H1 (cell line): ENCODE data around the gene STAM. TPM values are rescaled to one million over a fixed set of nuclear protein-coding genes. Genes with fewer than 3 reads are reported as not detected.

Experiments used
- CBX5 ChIP-seq: fragments of 300-800, 300-1000 bp; sonication (generic); IDR thresholded peaks from 2 replicates; pipeline ENCODE4 v1.7.1; 2016; ENCODE audit warnings: antibody characterized with exemption, low read length, low read depth
- CREB1 ChIP-seq: IDR thresholded peaks from 2 replicates; pipeline ENCODE4 v1.6.1; 2012; ENCODE audit warnings: inconsistent platforms
- JUND ChIP-seq: IDR thresholded peaks from 2 replicates; pipeline ENCODE4 v1.6.1; 2011; ENCODE audit warnings: mild to moderate bottlenecking, improper control_type of control experiment, low read length
- MAFK ChIP-seq: IDR thresholded peaks from 2 replicates; pipeline ENCODE4 v1.6.1; 2012; ENCODE audit warnings: low read depth, mild to moderate bottlenecking, improper control_type of control experiment, low read length
- NANOG ChIP-seq: IDR thresholded peaks from 2 replicates; pipeline ENCODE4 v1.6.1; 2011; ENCODE audit warnings: low read length, low read depth, mild to moderate bottlenecking, inconsistent platforms; ENCODE audit not compliant: insufficient read depth, poor library complexity, severe bottlenecking
- POLR2A ChIP-seq, 2 experiments: IDR thresholded peaks; 1 replicate in 1 of 2; 2 replicates in 1 of 2; pipeline ENCODE4 v1.6.1; 2011; ENCODE audit warnings: low read depth in 2 of 2, low read length in 2 of 2, mild to moderate bottlenecking in 2 of 2; ENCODE audit errors: control extremely low read depth in 1 of 2
- RBBP5 ChIP-seq: IDR thresholded peaks from 2 replicates; pipeline ENCODE4 v1.7.1; 2012; ENCODE audit warnings: low read depth, mild to moderate bottlenecking, inconsistent platforms, low read length, moderate library complexity, borderline replicate concordance
- RFX5 ChIP-seq: IDR thresholded peaks from 2 replicates; pipeline ENCODE4 v1.6.1; 2011; ENCODE audit warnings: low read depth, low read length, improper control_type of control experiment, borderline replicate concordance
- SIN3A ChIP-seq, 2 experiments: IDR thresholded peaks in 1 of 2; conservative IDR thresholded peaks in 1 of 2; 2 replicates each; pipeline ENCODE4 v1.6.1; 2011 to 2012; ENCODE audit warnings: low read length in 2 of 2, improper control_type of control experiment in 1 of 2, low read depth in 1 of 2, mild to moderate bottlenecking in 1 of 2
- TCF12 ChIP-seq: IDR thresholded peaks from 2 replicates; pipeline ENCODE4 v1.6.1; 2011; ENCODE audit warnings: low read depth, mild to moderate bottlenecking, low read length
- ZNF274 ChIP-seq: IDR thresholded peaks from 2 replicates; pipeline ENCODE4 v1.7.0; 2012; ENCODE audit warnings: low read length, borderline replicate concordance; ENCODE audit errors: extremely low read depth
- polyA plus RNA-seq, 7 experiments: library from polyadenylated mRNA; depleted of rRNA in 3 of 7; stranded (reverse) in 5 of 7; unstranded in 2 of 7; fragments of >200 nt in 5 of 7; fragments of 200-250 nt in 2 of 7; gene quantifications; 1 replicate in 5 of 7; 2 replicates in 1 of 7; 4 replicates in 1 of 7; pipeline versions ENCODE4 v1.2.1 to v1.2.3, GENCODE V29; 2011 to 2013; ENCODE audit warnings: missing spikeins in 2 of 7, mixed read lengths in 2 of 7
- total RNA-seq: library from RNA; stranded (reverse); fragmentation: NEBNext Ultra II Directional; extraction: Animal tissue kit (Norgen Biotek cat#: 25700); gene quantifications from 2 replicates; pipeline ENCODE4 v1.2.1, GENCODE V29; 2021
- TF ChIP-seq, protein P1 (sequence below): fragments of 300-600 bp; sonication (generic); IDR thresholded peaks from 2 replicates; pipeline ENCODE4 v1.7.1; 2012; ENCODE audit warnings: low read length, moderate library complexity, mild to moderate bottlenecking, inconsistent platforms; ENCODE audit not compliant: insufficient replicate concordance
- TF ChIP-seq, protein P2 (sequence below): IDR thresholded peaks from 2 replicates; pipeline ENCODE4 v1.6.1; 2012; ENCODE audit warnings: inconsistent platforms

STAM gene
- total and polyA plus RNA-seq, 2 of the 8 experiments (the other 6 are each of a cell fraction or from before 2014, with no cell fraction given) = 22.0 to 27.8 TPM

DNA sequence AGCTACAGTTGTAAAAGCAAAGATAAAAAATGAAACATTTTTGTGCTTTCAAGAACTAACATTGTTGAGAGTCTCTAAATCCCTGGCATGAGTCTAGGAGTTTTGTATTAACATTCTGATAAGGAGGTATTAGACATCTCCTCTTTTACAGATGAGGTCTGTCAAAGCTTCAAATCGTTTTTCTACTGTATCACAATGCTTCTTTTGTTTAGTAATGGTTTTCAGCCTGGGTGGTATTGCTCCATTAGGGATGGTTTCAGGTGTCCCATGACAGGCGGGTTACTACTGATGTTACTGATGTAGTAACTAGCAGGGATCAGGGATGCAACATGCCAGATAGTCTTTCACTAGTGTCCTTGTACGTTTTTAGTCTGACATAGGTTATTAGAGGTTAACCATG lies 27.4 kb downstream of the STAM start (continued):
- TF ChIP-seq, protein P1, sequence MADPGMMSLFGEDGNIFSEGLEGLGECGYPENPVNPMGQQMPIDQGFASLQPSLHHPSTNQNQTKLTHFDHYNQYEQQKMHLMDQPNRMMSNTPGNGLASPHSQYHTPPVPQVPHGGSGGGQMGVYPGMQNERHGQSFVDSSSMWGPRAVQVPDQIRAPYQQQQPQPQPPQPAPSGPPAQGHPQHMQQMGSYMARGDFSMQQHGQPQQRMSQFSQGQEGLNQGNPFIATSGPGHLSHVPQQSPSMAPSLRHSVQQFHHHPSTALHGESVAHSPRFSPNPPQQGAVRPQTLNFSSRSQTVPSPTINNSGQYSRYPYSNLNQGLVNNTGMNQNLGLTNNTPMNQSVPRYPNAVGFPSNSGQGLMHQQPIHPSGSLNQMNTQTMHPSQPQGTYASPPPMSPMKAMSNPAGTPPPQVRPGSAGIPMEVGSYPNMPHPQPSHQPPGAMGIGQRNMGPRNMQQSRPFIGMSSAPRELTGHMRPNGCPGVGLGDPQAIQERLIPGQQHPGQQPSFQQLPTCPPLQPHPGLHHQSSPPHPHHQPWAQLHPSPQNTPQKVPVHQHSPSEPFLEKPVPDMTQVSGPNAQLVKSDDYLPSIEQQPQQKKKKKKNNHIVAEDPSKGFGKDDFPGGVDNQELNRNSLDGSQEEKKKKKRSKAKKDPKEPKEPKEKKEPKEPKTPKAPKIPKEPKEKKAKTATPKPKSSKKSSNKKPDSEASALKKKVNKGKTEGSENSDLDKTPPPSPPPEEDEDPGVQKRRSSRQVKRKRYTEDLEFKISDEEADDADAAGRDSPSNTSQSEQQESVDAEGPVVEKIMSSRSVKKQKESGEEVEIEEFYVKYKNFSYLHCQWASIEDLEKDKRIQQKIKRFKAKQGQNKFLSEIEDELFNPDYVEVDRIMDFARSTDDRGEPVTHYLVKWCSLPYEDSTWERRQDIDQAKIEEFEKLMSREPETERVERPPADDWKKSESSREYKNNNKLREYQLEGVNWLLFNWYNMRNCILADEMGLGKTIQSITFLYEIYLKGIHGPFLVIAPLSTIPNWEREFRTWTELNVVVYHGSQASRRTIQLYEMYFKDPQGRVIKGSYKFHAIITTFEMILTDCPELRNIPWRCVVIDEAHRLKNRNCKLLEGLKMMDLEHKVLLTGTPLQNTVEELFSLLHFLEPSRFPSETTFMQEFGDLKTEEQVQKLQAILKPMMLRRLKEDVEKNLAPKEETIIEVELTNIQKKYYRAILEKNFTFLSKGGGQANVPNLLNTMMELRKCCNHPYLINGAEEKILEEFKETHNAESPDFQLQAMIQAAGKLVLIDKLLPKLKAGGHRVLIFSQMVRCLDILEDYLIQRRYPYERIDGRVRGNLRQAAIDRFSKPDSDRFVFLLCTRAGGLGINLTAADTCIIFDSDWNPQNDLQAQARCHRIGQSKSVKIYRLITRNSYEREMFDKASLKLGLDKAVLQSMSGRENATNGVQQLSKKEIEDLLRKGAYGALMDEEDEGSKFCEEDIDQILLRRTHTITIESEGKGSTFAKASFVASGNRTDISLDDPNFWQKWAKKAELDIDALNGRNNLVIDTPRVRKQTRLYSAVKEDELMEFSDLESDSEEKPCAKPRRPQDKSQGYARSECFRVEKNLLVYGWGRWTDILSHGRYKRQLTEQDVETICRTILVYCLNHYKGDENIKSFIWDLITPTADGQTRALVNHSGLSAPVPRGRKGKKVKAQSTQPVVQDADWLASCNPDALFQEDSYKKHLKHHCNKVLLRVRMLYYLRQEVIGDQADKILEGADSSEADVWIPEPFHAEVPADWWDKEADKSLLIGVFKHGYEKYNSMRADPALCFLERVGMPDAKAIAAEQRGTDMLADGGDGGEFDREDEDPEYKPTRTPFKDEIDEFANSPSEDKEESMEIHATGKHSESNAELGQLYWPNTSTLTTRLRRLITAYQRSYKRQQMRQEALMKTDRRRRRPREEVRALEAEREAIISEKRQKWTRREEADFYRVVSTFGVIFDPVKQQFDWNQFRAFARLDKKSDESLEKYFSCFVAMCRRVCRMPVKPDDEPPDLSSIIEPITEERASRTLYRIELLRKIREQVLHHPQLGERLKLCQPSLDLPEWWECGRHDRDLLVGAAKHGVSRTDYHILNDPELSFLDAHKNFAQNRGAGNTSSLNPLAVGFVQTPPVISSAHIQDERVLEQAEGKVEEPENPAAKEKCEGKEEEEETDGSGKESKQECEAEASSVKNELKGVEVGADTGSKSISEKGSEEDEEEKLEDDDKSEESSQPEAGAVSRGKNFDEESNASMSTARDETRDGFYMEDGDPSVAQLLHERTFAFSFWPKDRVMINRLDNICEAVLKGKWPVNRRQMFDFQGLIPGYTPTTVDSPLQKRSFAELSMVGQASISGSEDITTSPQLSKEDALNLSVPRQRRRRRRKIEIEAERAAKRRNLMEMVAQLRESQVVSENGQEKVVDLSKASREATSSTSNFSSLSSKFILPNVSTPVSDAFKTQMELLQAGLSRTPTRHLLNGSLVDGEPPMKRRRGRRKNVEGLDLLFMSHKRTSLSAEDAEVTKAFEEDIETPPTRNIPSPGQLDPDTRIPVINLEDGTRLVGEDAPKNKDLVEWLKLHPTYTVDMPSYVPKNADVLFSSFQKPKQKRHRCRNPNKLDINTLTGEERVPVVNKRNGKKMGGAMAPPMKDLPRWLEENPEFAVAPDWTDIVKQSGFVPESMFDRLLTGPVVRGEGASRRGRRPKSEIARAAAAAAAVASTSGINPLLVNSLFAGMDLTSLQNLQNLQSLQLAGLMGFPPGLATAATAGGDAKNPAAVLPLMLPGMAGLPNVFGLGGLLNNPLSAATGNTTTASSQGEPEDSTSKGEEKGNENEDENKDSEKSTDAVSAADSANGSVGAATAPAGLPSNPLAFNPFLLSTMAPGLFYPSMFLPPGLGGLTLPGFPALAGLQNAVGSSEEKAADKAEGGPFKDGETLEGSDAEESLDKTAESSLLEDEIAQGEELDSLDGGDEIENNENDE = no peak
- no peak for TF ChIP-seq RBBP5
- no peak for TF ChIP-seq POLR2A (IDR thresholded peaks at IDR 0.05; ENCODE audit: control extremely low read depth in 1 of 2, low read depth in 2 of 2, low read length in 2 of 2)
- TF ChIP-seq MAFK = no peak
- TF ChIP-seq CREB1 = no peak
- TF ChIP-seq RFX5 = no peak
- no peak for TF ChIP-seq TCF12
- TF ChIP-seq ZNF274 = no peak
- TF ChIP-seq, protein P2, sequence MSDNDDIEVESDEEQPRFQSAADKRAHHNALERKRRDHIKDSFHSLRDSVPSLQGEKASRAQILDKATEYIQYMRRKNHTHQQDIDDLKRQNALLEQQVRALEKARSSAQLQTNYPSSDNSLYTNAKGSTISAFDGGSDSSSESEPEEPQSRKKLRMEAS = no peak
- TF ChIP-seq CBX5 = no peak
- TF ChIP-seq NANOG = peak; percentile 92
- TF ChIP-seq JUND = no peak
- TF ChIP-seq SIN3A (conservative IDR thresholded peaks at IDR 0.05 in 1 of 2, IDR thresholded peaks at IDR 0.05 in 1 of 2; ENCODE audit: low read depth in 1 of 2, low read length in 2 of 2) = no peak
